Measurements from ENCODE around the gene DLG2. TPM values are rescaled to one million over a fixed set of nuclear protein-coding genes. Genes with fewer than 3 reads are reported as not detected.

DLG2 gene
- total and polyA plus RNA-seq, 12 donors = 1.0 to 14.8 (median 7.4) TPM

DNA sequence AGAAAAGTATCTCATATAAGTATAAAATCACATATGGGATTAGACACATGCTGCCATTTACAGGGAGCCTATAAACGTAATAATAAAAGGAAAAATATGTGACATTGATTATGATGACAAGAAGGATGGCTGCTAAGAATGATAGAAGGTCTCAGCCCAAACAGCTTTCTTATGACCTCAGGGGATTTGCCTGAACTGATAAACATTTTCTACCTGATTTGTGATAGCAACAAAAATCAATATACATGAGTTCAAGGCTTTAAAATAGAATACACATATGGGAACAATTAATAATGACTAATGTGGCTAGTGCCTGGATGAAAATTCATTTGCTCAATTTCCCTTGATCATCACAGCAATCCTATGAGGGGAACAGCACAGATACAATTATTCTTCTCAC, 1704.2 kb downstream of the DLG2 start:
- Histone ChIP-seq H3K9me3 (peaks cover 0 to 8% (median 0%) of the 10 kb centered on the region in 11 donors), H3K36me3 (no peaks in the 10 kb centered on the region), H3K4me3 (no peak overlapping the region), H3K27me3 (no peaks in the 10 kb centered on the region), H3K27ac (no peak overlapping the region), H3K4me1 (peaks cover 0 to 10% (median 0%) of the 10 kb centered on the region in 9 donors)
- DNase-seq (no peak), ATAC-seq (no peak)
- WGBS, 2 donors = 67 to 87% methylated on average over 1 of the region's 1 CpG
- intact Hi-C loops (cut with DNase I) = no loop called here
- TF ChIP-seq CTCF (IDR thresholded peaks at IDR 0.05) = no peak

- WGBS, 2 donors = 59 to 65% methylated on average over 4 of the region's 4 CpGs
- Histone ChIP-seq H3K4me1 (peaks cover 0 to 10% (median 0%) of the 10 kb centered on the region in 9 donors), H3K4me3 (no peak overlapping the region), H3K36me3 (no peaks in the 10 kb centered on the region), H3K9me3 (peaks cover 0 to 8% (median 0%) of the 10 kb centered on the region in 11 donors), H3K27ac (no peak overlapping the region), H3K27me3 (no peaks in the 10 kb centered on the region)
- no peak for TF ChIP-seq CTCF (IDR thresholded peaks at IDR 0.05)
- DNase-seq (no peak), ATAC-seq (no peak)
- intact Hi-C loops (cut with DNase I) = no loop called here
Measured at GRCh38 chr11:83922318-83922717, 1704.8 kb downstream of the DLG2 start.

DNA sequence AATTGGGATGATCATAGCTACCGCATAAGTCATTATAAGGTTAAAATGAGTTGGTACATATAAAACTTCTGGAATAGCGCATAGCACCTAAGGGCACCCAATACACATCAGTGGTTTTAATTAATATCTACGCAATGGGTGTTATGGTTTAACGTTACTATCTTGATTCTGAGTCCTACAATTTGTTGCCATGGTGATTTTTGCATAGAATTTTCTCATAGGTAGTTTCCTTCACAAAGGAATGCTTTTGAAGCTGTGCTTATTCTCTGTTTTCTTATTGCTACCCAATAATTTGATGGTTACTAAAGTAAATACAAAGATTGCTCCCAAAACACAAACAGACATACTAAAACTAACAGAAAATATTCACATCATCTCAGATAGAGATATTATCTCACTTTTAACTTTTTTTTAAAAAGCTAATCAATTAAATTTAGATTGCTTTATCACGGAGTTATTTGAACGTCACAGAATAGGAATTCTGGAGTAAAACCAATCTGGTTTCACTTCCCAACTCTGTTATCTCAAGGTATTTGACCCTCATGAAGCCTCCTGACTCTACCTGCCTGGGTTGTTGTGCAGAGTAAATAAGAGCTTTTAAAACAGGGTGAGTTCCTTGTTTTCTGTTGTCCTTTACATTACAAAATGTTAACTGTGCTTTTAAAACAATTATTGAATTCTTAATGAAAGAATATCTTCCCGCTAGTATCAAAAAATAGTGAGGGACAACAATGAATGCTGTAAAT, 1705.5 kb downstream of the DLG2 start:
- H3K27me3 ChIP-seq = no peaks in the 10 kb centered on the region
- ATAC-seq (no peak), DNase-seq (no peak)
- H3K4me1 ChIP-seq = peaks cover 0 to 10% (median 0%) of the 10 kb centered on the region in 9 donors
- 80 to 83% methylated on average over 7 of the region's 7 CpGs for WGBS, 2 donors
- H3K4me3 ChIP-seq = no peak overlapping the region
- intact Hi-C loops (cut with DNase I) = no loop called here
- no peak for TF ChIP-seq CTCF (IDR thresholded peaks at IDR 0.05)
- H3K36me3 ChIP-seq = no peaks in the 10 kb centered on the region
- H3K27ac ChIP-seq = no peak overlapping the region
- H3K9me3 ChIP-seq = peaks cover 0 to 8% (median 0%) of the 10 kb centered on the region in 11 donors

DNA sequence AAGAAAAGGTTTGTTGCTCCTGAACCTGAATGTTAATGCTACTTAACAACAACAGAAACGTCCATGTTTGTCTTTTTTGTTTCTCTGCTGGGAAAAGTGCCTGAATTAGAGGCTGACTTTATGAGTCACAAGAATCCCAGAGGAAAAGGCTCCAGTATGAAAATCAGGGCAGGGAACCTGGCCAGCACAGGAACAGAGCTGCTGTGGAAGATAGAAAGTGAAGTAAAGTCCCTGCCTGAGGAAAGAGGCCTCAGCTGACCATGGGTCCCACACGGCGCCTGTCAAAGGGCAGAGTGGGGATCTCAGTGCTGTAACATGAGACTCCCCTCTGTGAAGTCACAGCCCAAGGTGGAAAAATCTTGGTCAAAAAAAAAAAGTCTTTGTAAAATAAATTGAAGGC, 1708.7 kb downstream of the DLG2 start:
- WGBS, 2 donors = 40 to 51% methylated on average over 3 of the region's 3 CpGs
- ATAC-seq (peak in 2 of 8 donors; percentile 51 to 59), DNase-seq (peak; percentile 21 to 28)
- H3K36me3 ChIP-seq = no peaks in the 10 kb centered on the region
- peak overlapping the region in 1 of 10 donors; percentile 6 for H3K27ac ChIP-seq
- H3K4me3 ChIP-seq = no peak overlapping the region
- no peaks in the 10 kb centered on the region for H3K9me3 ChIP-seq
- intact Hi-C loops (cut with DNase I) = no loop called here
- H3K4me1 ChIP-seq = peaks cover 0 to 10% (median 0%) of the 10 kb centered on the region in 9 donors
- TF ChIP-seq CTCF (IDR thresholded peaks at IDR 0.05) = no peak
- no peaks in the 10 kb centered on the region for H3K27me3 ChIP-seq

Measured in heart right ventricle (tissue), 16 donors.